ENCODE data around the gene KLHL25. TPM values are rescaled to one million over a fixed set of nuclear protein-coding genes. Genes with fewer than 3 reads are reported as not detected.

KLHL25 gene
- total RNA-seq, 1 donor from 2014 or later, result 3.8 TPM

DNA sequence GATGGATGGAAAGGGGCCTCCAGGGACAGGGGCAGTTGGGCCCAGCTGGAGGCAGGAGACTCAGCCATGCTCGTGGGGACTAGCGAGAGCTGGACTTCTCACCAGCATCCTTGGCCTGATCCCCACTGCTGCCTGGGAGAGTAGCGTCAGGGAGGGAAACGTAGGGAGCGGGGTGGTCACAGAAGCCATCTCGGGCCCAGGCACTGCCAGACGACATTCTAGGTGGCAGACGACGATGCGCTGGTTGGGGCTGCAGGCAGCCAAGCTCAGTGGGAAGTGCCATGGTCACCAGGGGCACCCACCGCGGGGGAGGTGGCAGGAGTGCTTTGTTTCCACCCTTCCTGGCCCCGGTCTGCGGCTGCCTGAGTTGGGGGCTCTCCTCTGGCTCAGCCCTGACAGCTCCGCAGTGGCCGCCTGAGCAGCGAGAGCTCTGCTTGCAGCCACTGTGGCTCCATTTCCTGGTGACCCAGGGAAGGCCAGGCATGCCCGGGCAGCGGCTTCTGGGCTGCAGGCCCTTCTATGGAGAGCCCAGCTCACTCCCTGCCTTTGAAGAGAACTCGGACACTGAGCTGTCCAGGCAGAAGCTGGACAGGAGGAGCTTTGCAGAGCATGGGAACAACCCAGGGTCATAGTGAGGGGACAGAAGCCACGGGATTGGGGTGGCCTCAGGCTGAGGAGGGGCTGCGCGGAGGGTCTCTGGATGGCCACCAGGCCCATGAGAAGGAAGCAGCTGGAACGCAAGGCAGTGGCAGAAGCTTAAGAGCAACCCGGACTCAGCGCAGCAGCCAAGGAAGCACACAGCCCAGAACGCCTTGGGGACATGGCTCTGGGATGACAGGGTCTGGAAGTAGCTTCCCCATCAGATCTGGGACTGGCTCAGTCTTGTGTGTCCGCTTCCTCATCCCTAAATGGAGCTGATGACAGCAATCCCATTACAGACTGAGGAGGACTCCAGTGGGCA is 30.8 kb downstream of the KLHL25 start:
- peak; percentile 1 for ATAC-seq

DNA sequence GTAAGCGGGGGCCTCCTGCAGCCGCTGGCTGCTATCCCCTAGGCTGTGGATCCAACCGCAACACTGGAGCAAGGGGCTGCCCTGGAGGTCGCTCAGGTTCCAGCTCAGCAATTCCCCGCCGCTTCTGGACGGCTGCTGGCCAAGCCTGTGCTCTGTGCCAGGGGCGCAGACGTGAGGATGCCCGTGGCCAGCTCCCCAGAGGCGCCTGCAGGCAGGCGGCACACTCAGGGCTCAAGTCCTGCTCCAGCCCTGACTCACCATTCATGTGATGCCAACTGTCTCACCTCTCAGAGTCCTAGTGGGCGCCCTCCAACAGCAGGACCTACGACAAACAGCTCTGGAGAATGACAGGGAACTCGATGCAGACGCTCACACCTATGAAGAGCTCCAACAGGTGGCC is 31.6 kb downstream of the KLHL25 start:
- ATAC-seq (peak; percentile 82), DNase-seq (peak; percentile 84)
- intact Hi-C loops (cut with micrococcal nuclease), result no loop called here

More for the DNA sequence above, 30.8 kb downstream of the KLHL25 start:
- DNase-seq, result peak; percentile 42
- intact Hi-C loops (cut with micrococcal nuclease), result no loop called here

DNA sequence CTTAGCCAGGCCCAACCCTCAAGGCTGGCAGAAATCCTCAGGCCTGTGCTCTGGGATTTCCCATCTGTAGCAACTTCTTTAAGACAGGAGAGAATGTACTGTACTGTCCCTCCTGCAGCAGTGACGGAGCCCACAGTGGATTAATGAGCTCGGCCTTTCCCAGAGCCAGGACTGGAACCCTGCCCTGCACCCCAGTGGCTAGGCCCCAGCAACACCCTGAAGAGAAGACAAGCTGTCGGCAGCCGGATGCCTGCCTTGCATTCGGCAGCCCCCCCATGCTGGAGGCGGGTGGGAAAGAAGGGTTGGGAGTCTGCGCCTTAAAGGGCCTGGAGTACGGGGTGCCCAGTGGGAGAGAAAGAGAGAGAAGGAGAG is 32.0 kb downstream of the KLHL25 start:
- intact Hi-C loops (cut with micrococcal nuclease), result no loop called here
- peak; percentile 56 for ATAC-seq
- peak; percentile 78 for DNase-seq

DNA sequence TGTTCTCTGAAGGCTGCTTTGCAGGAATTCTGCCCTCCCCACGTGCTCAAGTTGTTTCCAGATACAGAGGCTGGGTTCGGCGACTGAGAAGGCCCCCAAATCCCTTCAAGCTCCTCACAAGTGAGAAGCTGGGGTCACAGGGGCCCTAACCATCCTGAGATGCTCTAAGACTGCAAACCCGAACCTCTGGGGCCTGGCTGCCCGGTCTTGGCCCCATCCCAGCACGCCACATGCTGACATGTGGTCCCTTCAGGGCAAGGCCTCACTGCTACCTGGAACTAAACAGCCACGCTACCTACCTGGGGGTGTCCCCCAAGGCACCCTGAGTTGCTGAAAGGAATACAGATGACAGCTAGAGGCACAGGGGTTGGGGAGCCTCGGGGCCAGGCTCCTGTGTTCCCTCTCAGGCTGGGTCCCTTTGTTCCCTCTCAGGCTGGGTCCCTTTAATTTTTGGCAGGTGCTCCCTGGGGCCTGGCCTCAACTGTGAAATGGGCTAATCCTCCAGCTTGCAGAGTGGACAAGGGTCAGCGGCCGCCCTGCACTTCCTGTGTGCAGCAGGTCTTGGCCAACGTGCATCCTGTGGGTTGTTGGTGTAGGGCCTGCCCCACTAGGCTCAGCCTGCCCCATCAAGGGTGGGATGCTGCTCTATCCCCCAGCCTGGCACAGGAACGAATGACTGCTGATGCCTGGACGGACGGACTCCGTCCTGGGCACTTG is 32.5 kb downstream of the KLHL25 start:
- intact Hi-C loops (cut with micrococcal nuclease), result no loop called here
- DNase-seq, result peak; percentile 45
- ATAC-seq, result no peak

DNA sequence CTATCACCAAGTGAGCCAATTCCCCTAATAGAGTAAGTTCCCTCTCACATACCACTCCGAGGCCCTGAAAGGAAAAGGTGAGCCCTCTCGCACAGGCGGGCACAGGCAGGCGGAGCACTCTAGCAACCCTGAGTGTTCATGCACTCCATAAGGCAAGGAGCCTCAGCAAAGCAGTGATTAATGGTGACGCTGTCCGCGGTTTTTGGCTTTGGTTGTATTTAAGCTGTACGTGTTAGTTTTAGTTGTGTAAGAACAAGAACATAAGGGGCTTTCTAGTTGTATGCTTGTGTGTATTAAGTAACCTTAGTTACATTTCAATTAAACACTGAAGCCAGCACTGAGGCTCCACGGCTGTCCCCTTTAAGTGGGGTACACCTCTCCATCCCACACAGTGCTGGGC is 33.1 kb downstream of the KLHL25 start:
- ATAC-seq (no peak), DNase-seq (no peak)
- intact Hi-C loops (cut with micrococcal nuclease), result no loop called here

DNA sequence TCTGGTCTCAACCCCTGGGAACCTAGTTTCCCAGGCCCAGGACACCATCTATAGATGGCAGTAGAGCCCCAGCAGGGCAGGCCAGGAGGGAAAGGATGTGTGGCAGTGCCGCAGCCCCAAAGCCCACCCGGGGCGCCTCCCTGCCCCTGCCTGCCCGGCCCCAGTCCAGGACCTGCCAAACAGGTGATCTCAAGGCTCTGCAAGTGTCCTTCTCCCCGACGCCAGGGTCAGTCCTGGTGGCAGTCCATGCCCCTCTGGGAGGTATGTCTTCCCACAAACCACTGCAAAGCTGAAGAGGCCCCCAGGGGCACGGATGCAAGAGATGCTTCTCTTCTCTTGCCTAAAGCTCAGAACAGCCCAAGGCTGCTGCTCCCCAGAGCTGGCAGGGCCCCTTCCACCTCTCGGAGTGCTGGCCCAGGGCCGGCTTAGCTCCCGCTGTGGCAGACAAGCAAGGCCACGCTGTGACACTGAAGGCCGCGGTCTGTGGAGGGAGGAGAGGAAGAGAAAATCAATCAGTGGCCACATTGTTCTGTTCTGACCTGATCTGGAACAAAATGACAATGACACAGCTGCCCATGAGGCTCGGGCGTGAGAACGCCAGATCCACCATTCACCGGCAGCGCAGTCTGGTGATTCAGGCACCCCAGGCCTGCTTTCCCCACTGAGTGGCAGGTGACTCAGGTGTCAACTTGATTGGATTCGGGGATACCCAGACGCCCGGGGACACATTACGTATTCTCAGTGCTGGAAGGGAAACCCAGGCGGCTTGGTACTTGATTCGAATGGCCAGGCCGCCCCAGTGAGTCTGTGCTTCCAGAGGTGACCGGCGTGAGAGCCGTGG is 34.0 kb downstream of the KLHL25 start:
- DNase-seq, result no peak
- intact Hi-C loops (cut with micrococcal nuclease), result no loop called here
- no peak for ATAC-seq

DNA sequence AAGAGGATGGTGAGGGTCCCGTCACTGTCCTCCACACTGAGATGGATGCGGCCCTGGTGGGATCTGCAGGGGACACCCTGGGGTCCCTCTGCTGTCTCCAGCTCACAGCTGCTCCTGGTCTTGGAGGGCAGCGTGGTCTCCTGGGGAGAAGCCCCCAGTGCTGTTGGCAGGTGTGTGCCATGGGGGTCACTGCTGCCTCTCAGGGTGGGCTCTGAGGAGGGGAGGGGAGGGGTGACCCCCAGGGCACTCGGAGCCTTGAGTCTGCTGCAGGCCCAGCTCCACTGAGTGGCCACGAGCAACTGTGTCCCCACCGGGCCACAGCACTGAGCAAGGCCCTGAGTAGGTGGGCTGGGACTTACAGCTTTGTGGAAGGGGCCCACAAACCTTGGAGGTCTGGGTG is 34.7 kb downstream of the KLHL25 start:
- DNase-seq, result no peak
- ATAC-seq, result no peak
- intact Hi-C loops (cut with micrococcal nuclease), result no loop called here

DNA sequence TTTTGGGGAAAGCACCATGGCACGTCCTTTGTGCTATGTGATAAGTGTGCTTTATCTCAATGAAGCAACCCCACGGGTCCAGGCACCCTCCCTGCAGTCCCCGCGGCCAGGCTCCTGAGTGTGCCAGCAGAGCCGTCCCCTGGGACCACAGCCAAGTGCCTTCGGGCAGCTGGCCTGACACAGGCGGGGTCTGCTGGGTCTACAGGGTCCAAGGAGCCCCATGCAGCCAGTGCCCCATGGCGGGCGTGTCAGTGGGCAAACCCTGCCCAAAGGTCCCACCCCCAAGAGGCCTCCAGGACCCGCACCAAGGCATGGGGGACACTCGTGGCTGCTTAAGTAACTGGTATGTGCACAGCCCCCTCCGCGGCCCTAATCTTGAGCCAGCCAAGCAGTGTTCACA is 35.3 kb downstream of the KLHL25 start:
- intact Hi-C loops (cut with micrococcal nuclease), result no loop called here
- peak; percentile 47 for ATAC-seq
- peak; percentile 81 for DNase-seq

DNA sequence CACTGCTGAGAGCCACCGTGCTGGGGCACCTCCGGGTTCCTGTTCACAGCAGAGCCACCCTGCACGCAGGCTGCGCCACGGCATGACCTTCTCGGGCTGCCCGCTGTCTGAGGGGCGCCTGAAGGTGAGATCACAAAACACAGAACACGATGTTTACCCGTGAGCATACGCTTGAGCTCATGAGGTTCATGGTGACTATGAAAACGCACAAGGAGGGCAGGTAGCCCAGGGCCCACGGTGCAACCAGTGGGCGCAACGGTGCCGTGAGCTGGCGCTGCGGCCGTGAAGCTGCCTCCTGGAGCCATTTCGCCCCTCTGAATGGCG is 36.1 kb downstream of the KLHL25 start:
- intact Hi-C loops (cut with micrococcal nuclease), result no loop called here
- ATAC-seq, result no peak
- DNase-seq, result no peak

DNA sequence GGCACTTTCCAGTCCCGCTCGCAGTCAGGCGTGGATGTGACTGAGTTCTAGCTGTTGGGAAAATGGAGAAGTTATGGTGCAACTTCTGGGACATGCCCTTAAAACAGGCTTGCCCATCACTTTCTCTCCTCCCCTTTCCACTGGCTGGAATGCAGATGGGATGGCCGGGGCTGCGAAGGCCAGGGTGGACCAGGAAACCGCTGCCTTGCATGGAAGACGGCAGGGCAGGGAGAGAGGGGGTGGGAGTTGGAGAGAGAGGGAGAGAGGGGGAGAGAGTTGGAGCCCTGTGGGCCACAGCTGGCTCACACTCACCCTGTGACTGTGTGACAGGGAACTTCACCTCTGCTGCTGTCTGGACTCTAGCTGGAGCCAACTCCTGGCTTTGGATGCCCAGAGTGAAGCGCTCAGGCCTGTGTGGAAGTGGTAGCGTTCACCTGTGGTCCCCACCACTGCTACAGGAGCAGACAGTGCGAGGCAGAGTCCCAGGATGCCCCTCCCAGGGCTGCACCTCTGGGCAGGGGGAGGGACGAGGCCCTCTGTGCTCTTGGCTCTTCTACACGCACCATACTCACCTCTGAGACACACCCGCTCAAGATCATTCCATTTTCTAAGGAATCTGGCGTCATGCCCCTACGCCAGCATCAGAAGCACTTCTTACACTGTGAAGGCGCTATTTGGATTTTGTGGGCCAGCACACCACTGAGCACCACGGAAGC is 36.6 kb downstream of the KLHL25 start:
- intact Hi-C loops (cut with micrococcal nuclease), result no loop called here
- DNase-seq, result no peak

DNA sequence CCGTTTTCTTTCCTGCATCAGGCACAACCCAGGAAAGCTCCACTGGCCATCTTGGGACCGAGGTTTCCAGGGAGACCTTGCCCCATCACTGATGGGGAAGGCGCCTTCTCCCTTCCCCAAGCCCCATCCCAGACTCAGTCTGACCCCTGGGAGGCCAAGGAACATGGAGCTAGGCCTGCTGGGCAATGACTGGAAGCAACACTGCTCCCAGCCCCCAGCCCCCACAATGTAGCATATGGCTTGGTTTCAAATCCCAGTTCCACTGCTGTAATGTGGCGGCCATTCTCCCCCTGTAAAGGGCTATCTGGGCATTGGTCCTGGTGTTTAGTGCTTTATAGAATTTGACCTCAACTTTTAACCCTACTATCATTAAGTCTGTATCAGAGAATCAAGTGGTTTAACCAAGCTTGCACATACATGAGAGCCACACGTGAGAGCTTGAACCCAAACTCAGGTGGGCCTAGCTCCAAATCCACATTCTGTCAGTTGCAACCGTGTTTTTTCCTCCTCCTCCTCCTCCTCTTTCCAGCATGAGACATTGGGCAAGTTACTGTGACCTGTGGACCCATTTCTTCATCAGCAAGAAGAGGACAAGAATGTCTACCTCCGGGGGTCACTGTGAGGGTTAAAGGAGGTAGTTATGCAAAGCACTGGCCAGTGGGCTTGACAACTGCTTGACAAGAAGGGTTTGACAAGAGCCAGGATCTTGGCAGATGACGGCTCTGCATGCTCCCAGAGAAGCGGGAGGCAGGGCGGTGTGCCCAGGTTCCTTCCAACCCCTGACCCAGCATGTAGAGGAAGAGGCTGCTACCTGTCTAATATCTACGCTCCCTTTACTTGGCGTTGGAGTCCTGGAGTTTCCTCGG is 37.4 kb downstream of the KLHL25 start:
- intact Hi-C loops (cut with micrococcal nuclease), result no loop called here
- DNase-seq (peak; percentile 76), ATAC-seq (peak; percentile 57)

More for the DNA sequence above, 36.6 kb downstream of the KLHL25 start:
- peak; percentile 2 for ATAC-seq

DNA sequence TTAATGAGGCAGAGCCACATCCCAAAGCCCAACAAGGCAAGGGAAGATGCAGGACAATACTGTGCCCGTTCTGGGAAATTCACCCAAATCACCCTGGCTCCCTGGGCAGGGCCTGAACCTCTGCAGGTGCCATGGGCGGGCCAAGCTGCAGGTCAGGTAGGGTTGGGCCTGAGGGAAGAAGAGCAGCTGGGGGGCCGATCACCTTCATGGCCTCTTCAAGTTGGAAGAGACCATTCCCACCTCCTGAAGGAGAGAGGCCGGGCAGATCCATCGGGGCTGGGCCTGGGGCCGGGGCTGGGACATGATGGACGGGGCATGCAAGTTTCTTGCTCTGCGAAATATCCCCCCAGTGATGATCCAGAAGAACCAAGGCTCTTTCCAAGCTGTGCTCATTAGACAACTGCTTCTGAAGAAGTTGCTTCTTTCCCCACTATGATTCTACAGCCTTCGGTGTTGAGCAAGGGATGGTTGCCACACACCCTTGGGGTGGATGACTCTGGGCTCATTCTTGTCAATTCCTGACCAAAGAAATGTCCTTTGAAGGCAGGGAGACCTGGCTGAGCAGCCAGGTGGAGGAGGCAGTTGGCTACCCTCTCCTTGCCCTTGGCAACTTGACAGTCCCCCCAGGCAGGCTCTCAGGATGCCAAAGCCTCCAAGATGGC is 38.2 kb downstream of the KLHL25 start:
- no peak for ATAC-seq
- intact Hi-C loops (cut with micrococcal nuclease), result no loop called here
- no peak for DNase-seq

DNA sequence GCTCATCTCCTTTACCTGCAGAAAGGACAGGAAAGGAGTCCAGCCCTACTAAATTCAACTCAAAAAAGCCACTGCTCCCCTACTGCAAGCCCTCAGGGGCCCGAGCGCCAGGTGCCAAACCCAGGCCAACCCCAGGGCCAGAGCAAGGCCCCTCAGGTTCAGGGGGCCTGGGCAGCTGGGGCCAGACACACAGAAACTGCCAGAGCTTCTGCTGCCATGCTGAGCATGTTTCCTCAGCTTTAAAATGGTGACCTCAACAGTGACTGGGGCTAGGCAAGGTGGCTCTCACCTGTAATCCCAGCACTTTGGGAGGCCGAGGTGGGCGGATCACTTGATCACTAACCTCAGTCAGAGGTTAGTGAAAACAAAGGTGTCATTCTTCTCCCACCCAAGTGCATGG is 38.8 kb downstream of the KLHL25 start:
- DNase-seq, result no peak
- intact Hi-C loops (cut with micrococcal nuclease), result no loop called here
- ATAC-seq, result no peak

DNA sequence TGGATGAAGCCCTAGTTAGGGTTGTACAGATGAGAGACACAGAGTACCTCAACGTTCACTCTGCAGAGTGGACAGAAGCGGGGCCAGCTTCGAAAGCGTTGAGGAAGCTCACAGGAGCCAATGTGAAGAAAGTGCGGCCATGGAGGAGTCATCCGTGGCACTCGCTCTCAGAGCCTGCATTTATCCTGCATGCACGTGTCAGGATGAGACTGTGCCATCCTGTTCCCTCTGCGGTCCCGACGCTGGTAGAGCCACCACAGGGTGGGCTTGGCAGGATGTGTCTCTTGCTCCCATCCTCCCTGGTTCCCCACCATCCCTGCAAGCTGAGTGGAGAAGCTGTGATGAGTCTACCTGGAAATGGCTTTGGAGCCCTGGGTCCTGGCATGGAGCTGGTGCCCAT is 39.3 kb downstream of the KLHL25 start:
- intact Hi-C loops (cut with micrococcal nuclease), result no loop called here
- DNase-seq, result no peak

DNA sequence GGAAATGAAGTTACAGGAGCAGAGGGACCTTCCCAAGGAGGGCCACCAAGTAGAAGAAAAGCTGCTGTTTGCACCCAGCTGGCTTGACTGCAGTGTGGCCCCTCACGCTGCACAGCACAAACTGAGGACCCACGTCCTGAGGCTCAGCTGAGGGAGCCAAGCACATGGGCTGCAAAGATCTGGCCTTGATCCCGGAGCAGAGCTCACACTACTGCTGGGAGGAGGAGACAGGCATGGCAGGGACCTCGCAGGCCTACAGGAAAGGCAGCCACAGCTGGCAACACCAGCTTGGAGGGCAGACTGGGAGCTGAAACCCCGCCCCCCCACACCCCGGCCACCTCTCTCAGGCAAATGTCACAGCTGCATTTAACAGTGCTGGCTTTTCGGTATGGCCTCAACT is 39.7 kb downstream of the KLHL25 start:
- DNase-seq, result peak; percentile 74
- intact Hi-C loops (cut with micrococcal nuclease), result no loop called here
- peak; percentile 41 for ATAC-seq

More for the DNA sequence above, 39.3 kb downstream of the KLHL25 start:
- ATAC-seq, result no peak

DNA sequence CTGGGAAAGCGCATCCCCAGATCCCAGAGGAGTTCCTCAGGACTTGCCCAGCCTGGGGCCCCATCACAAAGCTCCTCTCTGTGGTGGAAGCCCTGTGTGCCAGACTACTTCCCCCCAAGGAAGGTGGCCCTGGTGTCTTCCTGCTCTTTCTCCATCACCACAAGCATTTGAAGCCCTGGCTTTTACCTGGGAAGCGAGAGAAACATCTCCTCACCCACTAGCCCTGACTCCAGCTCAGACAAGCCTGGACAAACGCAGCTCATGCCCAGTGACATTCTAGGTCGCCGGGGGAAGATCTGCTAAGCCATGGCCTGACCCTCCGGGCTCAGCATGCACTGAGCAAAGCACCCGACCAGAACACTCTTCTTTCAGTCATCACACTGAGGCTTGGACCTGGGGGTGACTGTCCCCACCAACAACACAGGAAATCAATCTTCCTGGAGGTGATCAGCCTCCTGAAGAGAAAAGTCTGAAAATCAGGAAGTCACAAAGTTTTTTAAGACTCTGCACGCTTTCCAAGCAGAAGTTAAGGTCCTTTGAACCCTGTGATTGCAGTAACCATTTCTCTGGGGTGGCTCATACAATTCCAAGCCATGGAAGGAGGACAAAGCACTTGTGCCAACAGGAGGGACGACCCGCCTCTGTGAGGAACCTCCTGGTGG is 40.8 kb downstream of the KLHL25 start:
- no peak for ATAC-seq
- intact Hi-C loops (cut with micrococcal nuclease), result no loop called here
- DNase-seq, result no peak

DNA sequence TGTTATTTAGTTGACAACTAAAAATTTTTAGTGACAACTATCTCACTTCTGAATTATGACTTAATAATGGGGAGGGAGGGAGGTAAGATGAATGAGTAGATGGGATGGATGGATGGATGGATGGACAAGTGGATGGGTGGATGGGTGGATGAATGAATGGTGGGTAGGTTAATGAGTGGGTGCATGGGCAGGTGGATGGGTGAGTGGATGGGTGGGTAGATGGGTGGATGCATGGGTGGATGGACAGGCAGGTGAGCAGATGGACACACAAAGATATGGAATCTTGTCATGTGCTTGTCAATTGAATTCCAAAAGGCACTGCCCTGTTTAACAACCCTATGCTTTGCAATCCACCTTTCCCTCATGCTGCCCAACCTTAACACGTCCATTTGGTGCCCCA is 41.5 kb downstream of the KLHL25 start:
- intact Hi-C loops (cut with micrococcal nuclease), result no loop called here
- DNase-seq (no peak), ATAC-seq (no peak)

Data from left ventricle myocardium superior (tissue), 1 donor.